ENCODE data around the gene CSNK1A1L.
A peak's percentile ranks its signal among the peaks of the same experiment; 100 is the strongest.

CSNK1A1L gene

GRCh38 chr13:37129866-37130265, 24.4 kb upstream of the CSNK1A1L start:
- no peaks in the 10 kb centered on the region for H3K4me1 ChIP-seq
- in situ Hi-C loops (cut with MboI; ENCODE audit: low sequenced_read_pairs) = no loop called here
- DNase-seq (ENCODE audit: low spot score in 2 of 2) = no peak
- no peaks in the 10 kb centered on the region for H3K27me3 ChIP-seq (ENCODE audit: low read depth)
- H3K9me3 ChIP-seq = no peaks in the 10 kb centered on the region
- H3K36me3 ChIP-seq (replicated peaks) = no peaks in the 10 kb centered on the region
- no peak overlapping the region for H3K4me3 ChIP-seq

- no peak for DNase-seq (ENCODE audit: low spot score in 2 of 2)
- H3K4me3 ChIP-seq = no peak overlapping the region
- in situ Hi-C loops (cut with MboI; ENCODE audit: low sequenced_read_pairs) = no loop called here
- H3K4me1 ChIP-seq = no peaks in the 10 kb centered on the region
- no peaks in the 10 kb centered on the region for H3K36me3 ChIP-seq (replicated peaks)
- no peaks in the 10 kb centered on the region for H3K27me3 ChIP-seq (ENCODE audit: low read depth)
- no peaks in the 10 kb centered on the region for H3K9me3 ChIP-seq
Measured at GRCh38 chr13:37127691-37128241, 22.3 kb upstream of the CSNK1A1L start.

- Histone ChIP-seq H3K36me3 (replicated peaks) (no peaks in the 10 kb centered on the region), H3K4me1 (no peaks in the 10 kb centered on the region), H3K9me3 (no peaks in the 10 kb centered on the region), H3K27me3 (ENCODE audit: low read depth) (no peaks in the 10 kb centered on the region), H3K4me3 (no peak overlapping the region)
- no peak for DNase-seq (ENCODE audit: low spot score in 2 of 2)
- in situ Hi-C loops (cut with MboI; ENCODE audit: low sequenced_read_pairs) = no loop called here
Measured at GRCh38 chr13:37123337-37123736, 17.9 kb upstream of the CSNK1A1L start.

- no peaks in the 10 kb centered on the region for H3K27me3 ChIP-seq (ENCODE audit: low read depth)
- in situ Hi-C loops (cut with MboI; ENCODE audit: low sequenced_read_pairs) = no loop called here
- no peaks in the 10 kb centered on the region for H3K36me3 ChIP-seq (replicated peaks)
- no peak overlapping the region for H3K4me3 ChIP-seq
- H3K9me3 ChIP-seq = no peaks in the 10 kb centered on the region
- DNase-seq (ENCODE audit: low spot score in 2 of 2) = no peak
- H3K4me1 ChIP-seq = no peaks in the 10 kb centered on the region
Measured at GRCh38 chr13:37118016-37118415, 12.6 kb upstream of the CSNK1A1L start.

- DNase-seq (ENCODE audit: low spot score in 2 of 2) = no peak
- Histone ChIP-seq H3K36me3 (replicated peaks) (no peaks in the 10 kb centered on the region), H3K4me3 (no peak overlapping the region), H3K9me3 (no peaks in the 10 kb centered on the region), H3K27me3 (ENCODE audit: low read depth) (no peaks in the 10 kb centered on the region), H3K4me1 (no peaks in the 10 kb centered on the region)
- in situ Hi-C loops (cut with MboI; ENCODE audit: low sequenced_read_pairs) = no loop called here
Measured at GRCh38 chr13:37114250-37114649, 8.8 kb upstream of the CSNK1A1L start.

- Histone ChIP-seq H3K4me3 (no peak overlapping the region), H3K9me3 (no peaks in the 10 kb centered on the region), H3K4me1 (no peaks in the 10 kb centered on the region), H3K27me3 (ENCODE audit: low read depth) (no peaks in the 10 kb centered on the region), H3K36me3 (replicated peaks) (no peaks in the 10 kb centered on the region)
- in situ Hi-C loops (cut with MboI; ENCODE audit: low sequenced_read_pairs) = no loop called here
- DNase-seq (ENCODE audit: low spot score in 2 of 2) = no peak
Measured at GRCh38 chr13:37113534-37113933, 8.1 kb upstream of the CSNK1A1L start.

GRCh38 chr13:37109051-37109678, 3.7 kb upstream of the CSNK1A1L start:
- no peaks in the 10 kb centered on the region for H3K9me3 ChIP-seq
- no peaks in the 10 kb centered on the region for H3K4me1 ChIP-seq
- in situ Hi-C loops (cut with MboI; ENCODE audit: low sequenced_read_pairs) = no loop called here
- H3K27me3 ChIP-seq (ENCODE audit: low read depth) = 0 out of 2 replicates have a peak, but pooled peaks cover 3% of the 10 kb centered on the region
- no peak overlapping the region for H3K4me3 ChIP-seq
- H3K36me3 ChIP-seq (replicated peaks) = no peaks in the 10 kb centered on the region
- DNase-seq (ENCODE audit: low spot score in 2 of 2) = peak; percentile 16 to 20

GRCh38 chr13:37107868-37108267, 2.4 kb upstream of the CSNK1A1L start:
- H3K9me3 ChIP-seq = no peaks in the 10 kb centered on the region
- no peak overlapping the region for H3K4me3 ChIP-seq
- 0 out of 2 replicates have a peak, but pooled peaks cover 3% of the 10 kb centered on the region for H3K27me3 ChIP-seq (ENCODE audit: low read depth)
- H3K36me3 ChIP-seq (replicated peaks) = no peaks in the 10 kb centered on the region
- no peak for DNase-seq (ENCODE audit: low spot score in 2 of 2)
- in situ Hi-C loops (cut with MboI; ENCODE audit: low sequenced_read_pairs) = no loop called here
- no peaks in the 10 kb centered on the region for H3K4me1 ChIP-seq

GRCh38 chr13:37107456-37107855, 2.0 kb upstream of the CSNK1A1L start:
- no peaks in the 10 kb centered on the region for H3K4me1 ChIP-seq
- in situ Hi-C loops (cut with MboI; ENCODE audit: low sequenced_read_pairs) = no loop called here
- H3K36me3 ChIP-seq (replicated peaks) = no peaks in the 10 kb centered on the region
- H3K4me3 ChIP-seq = no peak overlapping the region
- DNase-seq (ENCODE audit: low spot score in 2 of 2) = no peak
- 0 out of 2 replicates have a peak, but pooled peaks cover 3% of the 10 kb centered on the region for H3K27me3 ChIP-seq (ENCODE audit: low read depth)
- H3K9me3 ChIP-seq = no peaks in the 10 kb centered on the region

- in situ Hi-C loops (cut with MboI; ENCODE audit: low sequenced_read_pairs) = no loop called here
- Histone ChIP-seq H3K27me3 (ENCODE audit: low read depth) (0 out of 2 replicates have a peak, but pooled peaks cover 3% of the 10 kb centered on the region), H3K36me3 (replicated peaks) (no peaks in the 10 kb centered on the region), H3K9me3 (no peaks in the 10 kb centered on the region), H3K4me1 (no peaks in the 10 kb centered on the region), H3K4me3 (no peak overlapping the region)
- no peak for DNase-seq (ENCODE audit: low spot score in 2 of 2)
Measured at GRCh38 chr13:37106642-37107041, 1.2 kb upstream of the CSNK1A1L start.

GRCh38 chr13:37102896-37103295, 2.6 kb downstream of the CSNK1A1L start:
- in situ Hi-C loops (cut with MboI; ENCODE audit: low sequenced_read_pairs) = no loop called here
- H3K4me1 ChIP-seq = no peaks in the 10 kb centered on the region
- no peak overlapping the region for H3K4me3 ChIP-seq
- no peaks in the 10 kb centered on the region for H3K9me3 ChIP-seq
- no peaks in the 10 kb centered on the region for H3K36me3 ChIP-seq (replicated peaks)
- H3K27me3 ChIP-seq (ENCODE audit: low read depth) = 0 out of 2 replicates have a peak, but pooled peaks cover 3% of the 10 kb centered on the region
- DNase-seq (ENCODE audit: low spot score in 2 of 2) = no peak

- H3K9me3 ChIP-seq = no peaks in the 10 kb centered on the region
- no peaks in the 10 kb centered on the region; the same call in 1 of the 2 replicates for H3K27me3 ChIP-seq (ENCODE audit: low read depth)
- in situ Hi-C loops (cut with MboI; ENCODE audit: low sequenced_read_pairs) = no loop called here
- no peaks in the 10 kb centered on the region for H3K36me3 ChIP-seq (replicated peaks)
- H3K4me3 ChIP-seq = no peak overlapping the region
- no peak for DNase-seq (ENCODE audit: low spot score in 2 of 2)
- H3K4me1 ChIP-seq = no peaks in the 10 kb centered on the region
Measured at GRCh38 chr13:37101201-37101600, 4.3 kb downstream of the CSNK1A1L start.

GRCh38 chr13:37100731-37101130, 4.7 kb downstream of the CSNK1A1L start:
- in situ Hi-C loops (cut with MboI; ENCODE audit: low sequenced_read_pairs) = no loop called here
- H3K27me3 ChIP-seq (ENCODE audit: low read depth) = no peaks in the 10 kb centered on the region; the same call in 1 of the 2 replicates
- no peak for DNase-seq (ENCODE audit: low spot score in 2 of 2)
- no peaks in the 10 kb centered on the region for H3K9me3 ChIP-seq
- no peaks in the 10 kb centered on the region for H3K36me3 ChIP-seq (replicated peaks)
- no peaks in the 10 kb centered on the region for H3K4me1 ChIP-seq
- no peak overlapping the region for H3K4me3 ChIP-seq

GRCh38 chr13:37097076-37097475, 8.4 kb downstream of the CSNK1A1L start:
- Histone ChIP-seq H3K9me3 (no peaks in the 10 kb centered on the region), H3K4me3 (no peak overlapping the region), H3K4me1 (no peaks in the 10 kb centered on the region), H3K27me3 (ENCODE audit: low read depth) (no peaks in the 10 kb centered on the region; the same call in 1 of the 2 replicates), H3K36me3 (replicated peaks) (no peaks in the 10 kb centered on the region)
- in situ Hi-C loops (cut with MboI; ENCODE audit: low sequenced_read_pairs) = loop anchor here (25.0 kb wide), 1 partner anchor 515 kb away; no protein-coding TSS in a partner anchor
- no peak for DNase-seq (ENCODE audit: low spot score in 2 of 2)
